Sigmoid colon (tissue), 7 donors: ENCODE results near the gene DOP1B. TPM values are rescaled to one million over a fixed set of nuclear protein-coding genes. Genes with fewer than 3 reads are reported as not detected.

Source experiments
- DNase-seq: peaks from one replicate; pipeline ENCODE4 v3.0.0-alpha.2; 2019
- H3K27ac ChIP-seq, 4 donors: fragments of 200-600 bp; sonication (generic); one replicate each; pipeline ENCODE4 v1.5.1; 2016 to 2019; ENCODE audit warnings: mild to moderate bottlenecking in 1 of 4
- H3K27me3 ChIP-seq, 3 donors: fragments of 200-600 bp; sonication (generic); one replicate each; pipeline ENCODE4 v1.5.1; 2019; ENCODE audit warnings: mild to moderate bottlenecking in 1 of 3
- H3K36me3 ChIP-seq, 4 donors: fragments of 200-600 bp; sonication (generic); one replicate each; pipeline ENCODE4 v1.5.1; 2016 to 2019
- H3K4me1 ChIP-seq, 4 donors: fragments of 200-600 bp; sonication (generic); one replicate each; pipeline ENCODE4 v1.5.1; 2017 to 2019
- H3K4me3 ChIP-seq, 4 donors: fragments of 200-600 bp; sonication (generic); one replicate each; pipeline ENCODE4 v1.5.1; 2017 to 2019; ENCODE audit warnings: mild to moderate bottlenecking in 2 of 4, moderate library complexity in 1 of 4
- H3K9me3 ChIP-seq, 4 donors: fragments of 200-600 bp in 3 of 4; sonication (generic) in 3 of 4; one replicate each; pipeline versions ENCODE4 v1.5.1 to v1.6.1; 2013 to 2019
- CTCF ChIP-seq, 4 experiments: fragments of 450-650 bp in 3 of 4; fragments of 200-600 bp in 1 of 4; IDR thresholded peaks; one replicate each; pipeline ENCODE4 v1.5.1; 2016 to 2019; ENCODE audit warnings: antibody characterized with exemption in 4 of 4, mild to moderate bottlenecking in 3 of 4, moderate library complexity in 2 of 4
- EP300 ChIP-seq, 4 donors: sonication (generic); formaldehyde crosslinking; IDR thresholded peaks; one replicate each; pipeline ENCODE4 v1.6.1; 2017; ENCODE audit warnings: antibody characterized with exemption in 4 of 4
- POLR2A ChIP-seq, 2 donors: fragments of 450-650 bp; IDR thresholded peaks; one replicate each; pipeline ENCODE4 v1.6.1; 2016; ENCODE audit warnings: antibody characterized with exemption in 2 of 2, mild to moderate bottlenecking in 2 of 2, moderate library complexity in 2 of 2
- POLR2AphosphoS5 ChIP-seq, 4 donors: sonication (generic); formaldehyde crosslinking; IDR thresholded peaks; one replicate each; pipeline ENCODE4 v1.6.1; 2017; ENCODE audit warnings: antibody characterized with exemption in 4 of 4
- WGBS, 2 donors: extraction: QIAGEN DNeasy Blood & Tissue Kit; methylation state at CpG; one replicate each; pipeline ENCODE4 v1.1.7; 2013; 5-methylcytosine and 5-hydroxymethylcytosine counted together
- intact Hi-C: fragments of 100-400 bp; cut with DNase I; formaldehyde crosslinking; loops from one replicate; pipeline ENCODE4 v1.15.1; 2023
- polyA plus RNA-seq, 3 donors: library from polyadenylated mRNA; stranded (reverse); fragments of 200-250 nt; gene quantifications; one replicate each; pipeline ENCODE4 v1.2.3, GENCODE V29; 2013
- total RNA-seq, 4 donors: library from RNA; depleted of rRNA; stranded (reverse); fragments of >200 nt; gene quantifications; one replicate each; pipeline ENCODE4 v1.1.0, GENCODE V29; 2016
- donor health status: healthy with polysubstance abuse.
- donor health status: Bipolar disorder and iron deficiency.
- donor health status: healthy.

Gene DOP1B
- total and polyA plus RNA-seq, 7 donors: 7.4 to 20.7 (median 12.5) TPM

- H3K27ac ChIP-seq: no peak overlapping the region
- no peak for DNase-seq
- intact Hi-C loops: no loop called here
- no peaks in the 10 kb centered on the region for H3K9me3 ChIP-seq
- H3K27me3 ChIP-seq: no peaks in the 10 kb centered on the region
- no peak for TF ChIP-seq POLR2AphosphoS5 (IDR thresholded peaks at IDR 0.05)
- 88 to 95% methylated on average over 11 of the region's 11 CpGs for WGBS, 2 donors
- no peak overlapping the region for H3K4me3 ChIP-seq
- H3K36me3 ChIP-seq: no peaks in the 10 kb centered on the region
- H3K4me1 ChIP-seq: peaks cover 0 to 6% (median 3%) of the 10 kb centered on the region in 4 donors
Measured at GRCh38 chr21:36183144-36183795, 26.6 kb downstream of the DOP1B start.

GRCh38 chr21:36184545-36184944 lies 27.9 kb downstream of the DOP1B start:
- TF ChIP-seq POLR2A (IDR thresholded peaks at IDR 0.05) (no peak), EP300 (IDR thresholded peaks at IDR 0.05) (no peak), POLR2AphosphoS5 (IDR thresholded peaks at IDR 0.05) (no peak)
- no peaks in the 10 kb centered on the region for H3K9me3 ChIP-seq
- no peaks in the 10 kb centered on the region for H3K36me3 ChIP-seq
- H3K4me3 ChIP-seq: no peak overlapping the region
- DNase-seq: no peak
- no peak overlapping the region for H3K27ac ChIP-seq
- 91 to 96% methylated on average over 16 of the region's 16 CpGs for WGBS, 2 donors
- no peaks in the 10 kb centered on the region for H3K27me3 ChIP-seq
- intact Hi-C loops: no loop called here
- H3K4me1 ChIP-seq: peaks cover 0 to 18% (median 14%) of the 10 kb centered on the region in 4 donors

GRCh38 chr21:36185523-36185922 lies 28.9 kb downstream of the DOP1B start:
- no peaks in the 10 kb centered on the region for H3K27me3 ChIP-seq
- no peaks in the 10 kb centered on the region for H3K9me3 ChIP-seq
- H3K27ac ChIP-seq: no peak overlapping the region
- WGBS, 2 donors: 91 to 92% methylated on average over 9 of the region's 9 CpGs
- no peak for TF ChIP-seq EP300 (IDR thresholded peaks at IDR 0.05)
- TF ChIP-seq POLR2AphosphoS5 (IDR thresholded peaks at IDR 0.05): no peak
- TF ChIP-seq CTCF (IDR thresholded peaks at IDR 0.05): no peak
- TF ChIP-seq POLR2A (IDR thresholded peaks at IDR 0.05): no peak
- no peak overlapping the region for H3K4me3 ChIP-seq
- H3K36me3 ChIP-seq: no peaks in the 10 kb centered on the region
- peaks cover 0 to 18% (median 14%) of the 10 kb centered on the region in 4 donors for H3K4me1 ChIP-seq
- intact Hi-C loops: no loop called here
- no peak for DNase-seq

DNA sequence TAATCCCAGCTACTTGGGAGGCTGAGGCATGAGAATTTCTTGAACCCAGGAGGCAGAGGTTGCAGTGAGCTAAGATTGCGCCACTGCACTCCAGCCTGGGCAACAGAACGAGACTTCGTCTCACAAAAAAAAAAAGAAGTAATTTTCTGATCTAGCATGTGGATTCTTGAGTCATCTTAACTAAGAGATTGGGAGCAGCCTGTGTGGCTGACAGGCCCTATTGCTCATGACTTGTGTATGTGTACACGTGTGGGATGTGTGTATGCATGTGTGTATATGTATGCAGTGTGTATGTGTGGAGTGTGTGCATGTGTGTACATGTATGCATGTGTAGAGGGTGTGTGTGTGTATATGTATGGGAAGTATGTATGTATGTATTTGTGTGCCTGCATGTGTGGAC lies 29.5 kb downstream of the DOP1B start:
- H3K27ac ChIP-seq: no peak overlapping the region
- TF ChIP-seq CTCF (IDR thresholded peaks at IDR 0.05): no peak
- TF ChIP-seq EP300 (IDR thresholded peaks at IDR 0.05): no peak
- TF ChIP-seq POLR2AphosphoS5 (IDR thresholded peaks at IDR 0.05): no peak
- no peak for TF ChIP-seq POLR2A (IDR thresholded peaks at IDR 0.05)

DNA sequence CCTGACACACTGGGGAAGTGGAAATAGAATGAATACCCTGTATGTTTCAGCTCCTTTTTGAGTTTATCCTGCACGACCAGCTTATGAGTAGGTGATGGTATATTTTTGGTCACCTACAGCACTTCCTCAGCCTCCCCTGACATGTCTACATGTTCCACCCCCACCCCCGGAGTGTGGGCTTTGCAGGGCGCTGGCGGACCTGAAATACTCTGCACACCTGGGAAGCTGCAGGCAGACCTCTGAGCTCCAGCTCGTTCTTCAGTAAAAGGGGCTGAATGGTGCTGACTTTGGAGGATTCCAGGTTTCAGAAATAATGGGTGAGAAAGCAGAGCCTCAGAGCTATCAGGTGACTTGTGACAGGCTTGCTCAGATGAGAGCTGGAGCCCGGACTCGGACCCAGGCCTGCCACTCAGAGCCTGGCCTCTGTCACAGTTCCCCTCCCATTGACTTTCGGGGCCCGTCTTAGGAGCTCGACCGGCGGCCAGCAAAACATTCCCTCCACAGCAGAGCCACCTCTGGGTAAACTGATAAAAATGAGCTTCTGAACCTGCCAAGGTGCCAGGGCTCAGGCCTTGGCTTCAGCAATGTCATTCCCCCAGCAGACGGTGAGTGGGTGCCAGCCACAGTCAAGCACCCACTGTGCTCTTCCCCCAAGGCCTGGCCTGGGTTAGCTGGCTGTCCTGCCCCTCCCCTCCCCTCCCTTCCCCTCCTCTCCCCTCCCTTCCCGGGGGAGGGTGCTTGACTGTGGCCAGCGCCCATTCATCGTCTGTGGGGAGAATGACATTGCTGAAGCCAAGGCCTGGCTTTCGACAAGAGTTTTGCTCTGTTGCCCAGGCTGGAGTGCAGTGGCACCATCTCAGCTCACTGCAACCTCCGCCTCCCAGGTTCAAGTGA lies 30.1 kb downstream of the DOP1B start:
- no peak overlapping the region for H3K27ac ChIP-seq

More for the DNA sequence above, 29.5 kb downstream of the DOP1B start:
- H3K4me3 ChIP-seq: no peak overlapping the region
- no peaks in the 10 kb centered on the region for H3K9me3 ChIP-seq
- DNase-seq: no peak
- no peaks in the 10 kb centered on the region for H3K27me3 ChIP-seq
- H3K36me3 ChIP-seq: no peaks in the 10 kb centered on the region
- 90 to 91% methylated on average over 4 of the region's 4 CpGs for WGBS, 2 donors
- peaks cover 0 to 18% (median 14%) of the 10 kb centered on the region in 4 donors for H3K4me1 ChIP-seq
- intact Hi-C loops: no loop called here

GRCh38 chr21:36188081-36188681 lies 31.6 kb downstream of the DOP1B start:
- Histone ChIP-seq H3K27ac (peak overlapping the region in 2 of 4 donors; percentile 0 to 22), H3K36me3 (no peaks in the 10 kb centered on the region), H3K4me1 (peaks cover 0 to 18% (median 14%) of the 10 kb centered on the region in 4 donors), H3K4me3 (no peak overlapping the region), H3K27me3 (no peaks in the 10 kb centered on the region), H3K9me3 (no peaks in the 10 kb centered on the region)
- intact Hi-C loops: no loop called here
- DNase-seq: no peak
- TF ChIP-seq POLR2AphosphoS5 (IDR thresholded peaks at IDR 0.05) (no peak), CTCF (IDR thresholded peaks at IDR 0.05) (no peak), EP300 (IDR thresholded peaks at IDR 0.05) (no peak), POLR2A (IDR thresholded peaks at IDR 0.05) (no peak)
- 19 to 63% methylated on average over 8 of the region's 8 CpGs for WGBS, 2 donors

More for the DNA sequence above, 30.1 kb downstream of the DOP1B start:
- intact Hi-C loops: no loop called here
- peaks cover 0 to 18% (median 14%) of the 10 kb centered on the region in 4 donors for H3K4me1 ChIP-seq
- no peaks in the 10 kb centered on the region for H3K9me3 ChIP-seq
- no peak for TF ChIP-seq EP300 (IDR thresholded peaks at IDR 0.05)
- no peak overlapping the region for H3K4me3 ChIP-seq
- no peaks in the 10 kb centered on the region for H3K36me3 ChIP-seq
- WGBS, 2 donors: 69 to 81% methylated on average over 18 of the region's 18 CpGs
- H3K27me3 ChIP-seq: no peaks in the 10 kb centered on the region
- no peak for DNase-seq
